Upper lobe of right lung (tissue), 1 donor: ENCODE measurements around the gene PRND. TPM values are rescaled to one million over a fixed set of nuclear protein-coding genes. Genes with fewer than 3 reads are reported as not detected.
"Not testable (repeated sequence)": the region's sequence is repeated elsewhere in the genome, so short reads cannot be mapped to it uniquely, and the experiment has no call there.

Experiments used
- ATAC-seq: fragments of 200-7000 bp; cut with Tn5 transposase; one replicate; pipeline ENCODE4 v1.9.1; 2020; ENCODE audit warnings: mild to moderate bottlenecking, moderate library complexity
- DNase-seq: peaks from one replicate; pipeline ENCODE4 v3.0.0-alpha.2; 2020
- H3K27ac ChIP-seq: fragments of 200-600 bp; one replicate; pipeline ENCODE4 v1.8.0; 2022
- H3K27me3 ChIP-seq: fragments of 200-600 bp; one replicate; pipeline ENCODE4 v1.8.0; 2022; ENCODE audit warnings: mild to moderate bottlenecking
- H3K36me3 ChIP-seq: fragments of 200-600 bp; one replicate; pipeline ENCODE4 v1.8.0; 2022
- H3K4me1 ChIP-seq: fragments of 200-600 bp; one replicate; pipeline ENCODE4 v1.8.0; 2022
- H3K4me3 ChIP-seq: fragments of 200-600 bp; one replicate; pipeline ENCODE4 v1.8.0; 2022; ENCODE audit warnings: mild to moderate bottlenecking
- H3K9me3 ChIP-seq: fragments of 200-600 bp; one replicate; pipeline ENCODE4 v1.8.0; 2022
- CTCF ChIP-seq: fragments of 200-600 bp; IDR thresholded peaks from one replicate; pipeline ENCODE4 v1.8.0; 2022; ENCODE audit warnings: antibody characterized with exemption
- intact Hi-C: fragments of 100-400 bp; cut with DNase I; formaldehyde crosslinking; loops from one replicate; pipeline ENCODE4 v1.11.0; 2022
- total RNA-seq: library from RNA; stranded (reverse); fragmentation: NEBNext Ultra II Directional; extraction: Animal tissue kit (Norgen Biotek cat#: 25700); gene quantifications from one replicate; pipeline ENCODE4 v1.2.1, GENCODE V29; 2021
- donor health status: DM: no; HTN: yes; CAD: no; lungs with severe emphysema.

PRND gene
- total RNA-seq, 1 donor from 2014 or later, result 0.43 TPM

GRCh38 chr20:4771004-4771403 lies 49.3 kb downstream of the PRND start:
- ATAC-seq, result no peak
- Histone ChIP-seq H3K36me3 (no peaks in the 10 kb centered on the region), H3K27me3 (no peaks in the 10 kb centered on the region), H3K4me3 (no peak overlapping the region), H3K4me1 (no peaks in the 10 kb centered on the region), H3K27ac (no peak overlapping the region), H3K9me3 (peaks cover 6% of the 10 kb centered on the region)
- no peak for DNase-seq
- intact Hi-C loops, result no loop called here
- TF ChIP-seq CTCF, result no peak

DNA sequence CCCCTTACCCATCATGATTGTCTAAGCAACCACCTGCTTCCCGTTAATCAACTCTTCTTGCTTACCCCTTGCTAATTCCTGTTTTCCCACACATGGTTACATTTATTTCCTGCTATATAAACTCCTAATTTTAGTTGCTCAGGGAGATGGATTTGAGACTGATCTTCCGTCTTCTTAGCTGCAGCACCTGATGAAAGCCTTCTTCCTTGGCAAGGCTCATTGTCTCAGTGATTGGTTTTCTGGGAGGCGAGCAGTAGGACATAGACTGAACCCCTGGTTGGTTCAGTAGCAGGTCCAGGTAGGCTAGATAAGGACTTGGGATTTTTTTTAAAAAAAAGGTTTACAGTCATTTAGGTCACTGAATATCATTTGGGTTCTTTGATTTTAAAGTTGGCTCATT lies 50.4 kb downstream of the PRND start:
- ATAC-seq, result no peak
- intact Hi-C loops, result no loop called here
- Histone ChIP-seq H3K27ac (no peak overlapping the region), H3K4me3 (no peak overlapping the region), H3K27me3 (no peaks in the 10 kb centered on the region), H3K4me1 (no peaks in the 10 kb centered on the region), H3K36me3 (no peaks in the 10 kb centered on the region), H3K9me3 (peaks cover 6% of the 10 kb centered on the region)
- no peak for DNase-seq
- no peak for TF ChIP-seq CTCF

- ATAC-seq, intact Hi-C loops, H3K27ac ChIP-seq: not testable (repeated sequence)
These were observed 51.3 kb downstream of the PRND start for GRCh38 chr20:4773014-4773413.

DNA sequence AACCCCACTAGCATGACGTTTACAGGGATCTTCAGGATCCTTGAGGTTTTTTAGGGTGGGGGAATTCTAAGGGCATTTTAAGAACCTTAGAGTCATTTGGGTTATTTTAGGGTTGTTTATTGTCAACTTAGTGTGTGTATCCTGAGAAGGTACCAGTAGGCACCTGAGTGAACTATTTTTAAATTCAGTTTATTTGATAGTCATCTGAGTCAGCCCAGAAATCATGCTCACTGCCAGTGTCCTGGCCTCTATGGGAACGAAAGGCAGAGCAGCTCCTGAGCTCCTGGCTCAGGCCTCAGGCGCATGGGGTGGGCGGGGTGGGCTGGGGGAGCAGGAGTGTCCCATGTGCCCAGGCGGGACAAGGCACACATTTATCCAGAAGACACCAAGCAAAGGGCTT lies 52.0 kb downstream of the PRND start:
- Histone ChIP-seq H3K27ac (no peak overlapping the region), H3K36me3 (no peaks in the 10 kb centered on the region), H3K27me3 (no peaks in the 10 kb centered on the region), H3K4me3 (no peak overlapping the region), H3K4me1 (no peaks in the 10 kb centered on the region), H3K9me3 (peaks cover 6% of the 10 kb centered on the region)
- ATAC-seq, result no peak
- DNase-seq, result no peak
- TF ChIP-seq CTCF, result no peak
- intact Hi-C loops, result no loop called here

More at GRCh38 chr20:4773014-4773413, 51.3 kb downstream of the PRND start:
- not testable (repeated sequence) for H3K36me3 ChIP-seq, H3K27me3 ChIP-seq, DNase-seq, H3K4me3 ChIP-seq, H3K4me1 ChIP-seq, H3K9me3 ChIP-seq

GRCh38 chr20:4774207-4774606 lies 52.5 kb downstream of the PRND start:
- no peaks in the 10 kb centered on the region for H3K27me3 ChIP-seq
- TF ChIP-seq CTCF, result no peak
- no peaks in the 10 kb centered on the region for H3K36me3 ChIP-seq
- no peak overlapping the region for H3K27ac ChIP-seq
- peak; percentile 75 for ATAC-seq
- DNase-seq, result no peak
- no peak overlapping the region for H3K4me3 ChIP-seq
- intact Hi-C loops, result no loop called here
- no peaks in the 10 kb centered on the region for H3K4me1 ChIP-seq
- H3K9me3 ChIP-seq, result peaks cover 6% of the 10 kb centered on the region

DNA sequence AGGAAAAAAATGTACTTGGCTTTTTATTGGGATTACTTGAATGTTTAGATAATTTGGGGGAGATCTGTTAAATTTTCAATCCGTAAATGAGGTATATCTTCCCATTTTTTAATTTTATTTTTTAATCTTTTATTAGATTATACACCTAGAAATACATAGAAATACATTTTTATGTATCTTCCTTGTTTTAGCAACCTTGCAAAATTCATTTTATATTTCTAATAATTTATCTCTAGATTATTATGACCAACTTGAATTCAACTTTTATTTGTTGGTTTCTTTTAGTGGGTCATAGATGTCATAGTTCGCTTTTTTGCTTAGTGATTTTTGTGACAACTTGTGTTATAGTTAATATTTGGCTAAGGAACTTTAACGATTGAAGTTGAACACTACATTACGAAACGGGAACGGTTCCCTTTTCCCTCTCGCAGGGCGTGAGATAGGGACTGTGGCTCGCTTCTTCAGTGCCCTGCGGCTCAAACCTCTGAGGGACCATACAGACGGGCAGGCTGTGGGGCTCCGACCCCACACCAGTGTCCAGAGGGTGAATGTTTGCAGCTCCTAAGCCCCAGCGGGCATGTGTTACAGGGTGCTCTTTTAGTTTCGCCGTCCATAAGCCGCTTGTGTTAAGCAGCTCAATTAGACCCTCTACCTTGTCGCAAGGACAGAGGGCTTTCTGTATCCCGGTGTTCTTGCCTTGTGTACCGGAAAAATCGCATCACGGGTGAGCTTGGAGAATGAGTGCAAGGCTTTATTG lies 53.8 kb downstream of the PRND start:
- intact Hi-C loops, result no loop called here
- no peaks in the 10 kb centered on the region for H3K27me3 ChIP-seq
- ATAC-seq, result peak; percentile 70
- H3K27ac ChIP-seq, result no peak overlapping the region
- H3K4me1 ChIP-seq, result no peaks in the 10 kb centered on the region
- no peak for TF ChIP-seq CTCF
- no peak for DNase-seq
- peaks cover 6% of the 10 kb centered on the region for H3K9me3 ChIP-seq
- no peaks in the 10 kb centered on the region for H3K36me3 ChIP-seq
- H3K4me3 ChIP-seq, result no peak overlapping the region
